A204.1 (cell line): ENCODE data around the gene GLYATL1.

Experiments
- FAIRE-seq: peaks from 2 replicates; lab custom pipeline; 2012; peaks lifted over from hg19 to GRCh38; lab: Jason Lieb, UNC

The GLYATL1 gene

GRCh38 chr11:58926695-58927094 lies 12.6 kb upstream of the GLYATL1 start:
- FAIRE-seq, result no peak

DNA sequence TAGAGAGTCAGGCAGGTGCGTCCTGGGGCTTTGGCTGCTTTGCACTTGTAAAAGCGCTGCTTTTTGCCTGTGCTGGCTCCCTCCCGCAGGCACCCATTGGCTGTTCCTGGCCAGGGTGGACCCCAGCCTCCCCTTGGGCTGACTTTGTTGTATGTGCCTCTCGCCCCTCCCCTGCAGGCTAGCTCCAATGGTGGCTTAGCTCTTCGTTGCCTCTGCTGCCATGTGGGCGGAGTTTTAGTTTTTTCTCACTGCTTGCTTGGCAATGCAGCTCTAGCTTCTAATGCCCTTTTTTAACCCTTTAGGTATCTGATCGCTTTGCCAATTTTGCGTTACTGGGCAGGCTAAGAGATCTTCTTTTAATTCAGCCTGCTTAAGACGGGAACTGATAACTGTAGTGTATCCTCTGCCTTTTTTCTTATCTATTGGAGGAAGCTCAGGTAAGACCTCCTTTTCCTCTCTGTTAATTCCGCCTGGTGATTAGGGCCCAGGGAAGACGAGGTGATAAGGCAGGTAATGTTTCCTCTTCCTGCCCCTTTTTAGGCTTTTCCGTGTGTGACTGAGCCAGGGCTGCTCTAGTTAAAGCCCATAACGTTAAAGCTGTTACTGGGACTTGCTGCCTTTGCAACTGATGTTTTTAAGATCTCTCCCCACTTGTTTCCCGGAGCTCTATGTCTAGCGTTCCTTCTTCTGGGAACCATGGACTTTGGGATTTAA lies 11.7 kb upstream of the GLYATL1 start:
- no peak for FAIRE-seq

- no peak for FAIRE-seq
Observed at GRCh38 chr11:58928107-58928499, 11.2 kb upstream of the GLYATL1 start.

- no peak for FAIRE-seq
Observed at GRCh38 chr11:58928691-58929090, 10.6 kb upstream of the GLYATL1 start.

DNA sequence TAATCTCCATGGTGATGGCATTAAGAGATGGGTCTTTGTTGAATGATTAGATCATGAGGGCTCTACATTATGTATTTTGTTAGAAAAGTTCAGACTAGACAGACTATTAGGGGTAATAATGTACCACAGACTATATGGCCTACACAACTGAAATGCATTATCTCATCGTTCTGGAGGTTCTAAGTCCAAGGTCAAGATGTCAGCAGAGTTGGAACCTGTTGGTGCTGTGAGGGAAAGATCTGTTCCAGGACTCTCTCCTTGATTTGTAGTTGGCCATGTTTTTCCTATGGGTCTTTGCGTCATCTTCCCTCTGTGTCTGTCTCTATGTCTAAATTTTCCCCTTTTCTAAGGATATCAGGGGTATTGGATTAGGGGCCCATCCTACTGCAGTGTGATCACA lies 8.4 kb upstream of the GLYATL1 start:
- FAIRE-seq, result no peak

DNA sequence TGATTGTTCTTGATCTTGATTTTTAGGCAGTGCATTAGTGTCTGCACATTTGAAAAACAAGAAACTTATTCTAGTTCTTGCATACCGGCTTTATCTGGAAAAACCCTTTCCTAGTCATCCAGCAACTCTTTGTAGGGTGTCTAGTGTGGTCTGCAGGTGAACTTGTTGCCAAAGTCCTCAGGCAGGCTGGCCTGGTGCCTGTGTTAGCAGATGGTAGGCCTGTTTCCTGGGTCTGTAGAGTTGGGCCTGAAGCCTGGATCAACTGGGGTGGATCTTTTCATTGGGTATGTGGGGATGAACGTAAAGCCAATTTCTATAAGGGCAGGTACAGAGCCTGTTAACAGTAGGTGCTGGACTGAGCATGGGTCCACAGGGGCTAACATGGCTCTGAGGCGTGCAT lies 5.6 kb upstream of the GLYATL1 start:
- FAIRE-seq, result no peak

- FAIRE-seq, result no peak
Observed at GRCh38 chr11:58934945-58935513, 4.3 kb upstream of the GLYATL1 start.

GRCh38 chr11:58938398-58938797 lies 890 bp upstream of the GLYATL1 start:
- no peak for FAIRE-seq

DNA sequence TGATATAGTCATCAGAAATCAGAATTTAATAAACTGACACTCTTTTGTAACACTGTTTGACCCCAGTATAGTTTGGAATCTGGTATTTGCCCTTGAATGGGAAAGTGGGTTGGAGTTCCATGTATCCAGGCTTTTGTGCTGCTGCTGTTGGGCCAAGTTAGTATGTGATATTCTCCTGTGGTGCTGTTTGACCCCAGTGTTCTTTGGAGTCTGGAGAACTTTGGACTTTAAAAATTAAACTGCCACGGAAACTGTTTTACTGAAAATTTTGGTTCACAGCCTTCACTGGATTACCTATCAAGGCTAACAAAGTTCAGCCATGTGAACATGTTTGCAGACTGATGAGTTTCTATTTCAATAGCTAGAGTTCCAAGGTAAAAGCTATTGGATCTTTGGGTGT lies 740 bp downstream of the GLYATL1 start:
- FAIRE-seq, result no peak

DNA sequence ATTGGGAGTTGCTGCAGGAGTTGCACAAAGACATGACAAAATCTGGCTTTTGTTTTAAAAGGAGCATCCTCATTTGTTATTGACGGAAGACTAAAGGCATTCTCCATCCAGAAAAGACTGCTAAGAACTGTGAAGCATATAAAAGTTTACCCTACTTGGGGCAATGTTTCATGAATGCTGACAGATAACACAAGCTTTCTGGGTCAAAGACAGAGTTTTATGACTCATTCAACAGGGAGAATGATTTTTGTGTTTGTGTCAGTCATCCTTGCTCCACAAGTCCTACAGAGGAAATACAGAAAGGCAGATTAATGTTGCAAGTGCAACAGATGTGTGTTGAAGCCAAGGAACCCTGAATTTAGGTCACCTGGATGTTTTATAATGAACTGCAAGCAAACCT lies 2.5 kb downstream of the GLYATL1 start:
- FAIRE-seq, result no peak

DNA sequence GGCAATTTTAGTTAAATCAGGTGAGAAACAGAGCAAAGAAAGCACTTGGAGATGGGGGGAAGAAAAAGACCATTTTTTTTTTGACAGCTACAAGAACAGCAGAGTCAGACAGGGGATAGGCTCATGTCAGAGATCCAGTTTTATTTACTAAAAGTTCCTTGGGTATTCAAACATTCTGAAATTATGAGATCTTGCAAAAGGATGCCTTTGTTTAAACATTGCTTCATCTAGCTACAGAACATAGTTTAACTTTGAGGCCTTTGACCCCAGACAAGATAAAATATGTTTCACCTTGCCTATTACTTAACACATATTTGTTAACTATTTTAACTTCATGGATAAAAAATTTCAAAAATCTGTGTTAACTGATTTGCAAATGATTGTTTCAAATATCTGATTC lies 6.4 kb downstream of the GLYATL1 start:
- no peak for FAIRE-seq

DNA sequence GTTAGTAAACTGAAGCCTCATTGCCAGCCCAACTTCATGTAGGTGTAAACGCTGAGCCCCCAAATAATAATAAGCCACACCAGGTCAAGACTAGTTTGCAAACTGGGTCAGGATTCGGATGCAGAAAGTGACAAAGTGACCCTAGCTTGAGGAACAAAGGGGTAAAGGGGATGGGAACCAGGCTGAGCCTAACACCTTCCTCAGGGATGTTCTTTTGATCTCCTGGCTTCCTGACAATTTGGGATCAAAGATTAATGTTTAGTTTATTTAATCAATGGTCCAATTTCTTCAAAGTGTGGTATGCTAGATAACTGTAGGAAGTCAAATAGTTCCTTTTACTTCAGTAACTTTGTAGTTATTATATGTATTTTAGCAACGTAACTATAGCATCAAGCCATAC lies 9.9 kb downstream of the GLYATL1 start:
- no peak for FAIRE-seq

DNA sequence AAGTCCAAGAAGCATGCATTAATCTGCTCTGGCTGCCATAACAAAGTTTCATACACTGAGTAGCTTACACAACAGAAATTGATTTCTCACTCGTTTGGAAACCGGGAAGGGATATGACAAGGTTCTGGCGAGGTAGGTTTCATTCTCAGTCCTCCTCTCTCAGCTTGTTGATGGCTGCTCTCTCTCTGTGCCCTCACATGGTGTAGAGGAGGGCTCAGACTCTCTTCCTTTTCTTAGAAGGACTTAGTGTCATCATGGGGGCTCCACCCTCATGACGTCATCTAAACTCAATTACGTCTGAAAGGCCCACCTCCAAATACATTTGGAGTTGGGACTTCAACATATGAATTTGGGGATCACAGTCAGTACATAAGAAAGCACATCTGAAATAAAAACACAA lies 18.6 kb downstream of the GLYATL1 start:
- FAIRE-seq, result no peak

DNA sequence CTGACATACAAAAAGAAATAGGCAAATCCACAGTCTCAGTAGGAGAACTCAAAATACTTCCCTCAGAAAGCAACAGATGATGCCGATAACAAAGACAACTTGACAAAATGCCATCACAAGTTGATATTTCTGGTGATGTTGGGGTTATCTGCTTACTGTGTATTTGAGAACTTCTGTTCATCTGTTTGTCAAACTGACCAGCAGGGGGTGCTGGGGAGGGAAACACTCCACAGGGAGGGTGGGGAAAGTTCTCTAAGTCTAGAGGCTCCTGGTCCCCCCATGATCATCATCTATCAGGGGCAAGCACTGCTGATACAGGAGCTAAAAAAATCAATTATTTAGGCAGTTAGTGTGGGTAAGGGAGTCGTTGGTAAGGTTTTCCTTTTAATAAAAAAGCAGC lies 19.2 kb downstream of the GLYATL1 start:
- no peak for FAIRE-seq

DNA sequence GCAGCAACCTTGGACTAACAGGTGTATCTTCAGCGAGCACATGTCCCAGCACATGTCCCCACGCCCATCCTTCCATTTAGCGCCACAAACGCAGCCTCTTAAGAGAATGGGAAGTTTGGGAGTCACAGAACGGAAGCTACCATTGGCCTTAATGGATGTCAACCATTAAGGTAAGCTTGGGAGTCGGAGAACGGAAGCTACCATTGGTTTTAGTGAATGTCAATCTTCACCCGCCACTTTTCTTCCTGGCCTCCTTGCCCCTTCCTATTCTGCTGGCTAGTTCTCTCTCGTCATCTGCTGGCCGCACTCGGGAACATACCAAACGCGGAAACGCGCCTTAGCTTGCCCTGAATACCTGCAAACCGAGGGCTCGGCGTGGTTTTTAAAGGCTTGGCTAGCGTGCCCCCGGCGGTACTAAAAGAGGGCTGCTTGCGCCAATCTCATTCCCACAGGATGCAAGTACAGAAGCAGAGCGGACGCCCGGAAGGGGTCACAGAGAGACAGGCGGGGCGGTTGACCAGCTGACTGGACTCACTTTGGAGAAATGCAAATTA lies 24.3 kb downstream of the GLYATL1 start:
- no peak for FAIRE-seq

GRCh38 chr11:58965246-58965985 lies 26.1 kb downstream of the GLYATL1 start:
- FAIRE-seq, result no peak

GRCh38 chr11:58968251-58968711 lies 29.0 kb downstream of the GLYATL1 start:
- no peak for FAIRE-seq

- FAIRE-seq, result peak; percentile 39
Observed at GRCh38 chr11:58977470-58977869, 38.2 kb downstream of the GLYATL1 start.

- no peak for FAIRE-seq
Observed at GRCh38 chr11:58979222-58979621, 39.9 kb downstream of the GLYATL1 start.

- FAIRE-seq, result no peak
Observed at GRCh38 chr11:58980159-58980843, 41.0 kb downstream of the GLYATL1 start.

GRCh38 chr11:58992489-58992888 lies 53.2 kb downstream of the GLYATL1 start:
- FAIRE-seq, result no peak

GRCh38 chr11:58994171-58994570 lies 54.9 kb downstream of the GLYATL1 start:
- FAIRE-seq, result no peak
